ENCODE results near the gene MDGA2.

GRCh38 chr14:47220096-47220495 is 455.3 kb downstream of the MDGA2 start:
- TF ChIP-seq POLR2A (IDR thresholded peaks at IDR 0.05; ENCODE audit: low read depth, low read length) (no peak), POLR2AphosphoS5 (IDR thresholded peaks at IDR 0.05; ENCODE audit: low read depth, low read length) (no peak), TAF1 (IDR thresholded peaks at IDR 0.05; ENCODE audit: borderline replicate concordance, low read depth, low read length) (no peak)
